AG20443 (cell line): ENCODE results near the gene ITGB2.

ENCODE experiments used
- DNase-seq: peaks from one replicate; pipeline ENCODE4 v3.0.0; 2012; ENCODE audit warnings: low spot score, mixed read lengths

ITGB2 gene

GRCh38 chr21:44920694-44921604, at the start of gene ITGB2:
Gene ITGB2 (minus strand): TSS chr21:44920899. CDS start chr21:44910782, 10,117 bp downstream.
- DNase-seq = no peak

GRCh38 chr21:44969931-44970755, 49.4 kb upstream of the ITGB2 start:
- DNase-seq = no peak

GRCh38 chr21:44969066-44969670, 48.5 kb upstream of the ITGB2 start:
- DNase-seq = no peak

- no peak for DNase-seq
Observed at GRCh38 chr21:44967082-44968047, 46.7 kb upstream of the ITGB2 start.

- DNase-seq = no peak
Observed at GRCh38 chr21:44966135-44967081, 45.7 kb upstream of the ITGB2 start.

GRCh38 chr21:44965251-44966022, 44.7 kb upstream of the ITGB2 start:
- DNase-seq = no peak

GRCh38 chr21:44964381-44964780, 43.7 kb upstream of the ITGB2 start:
- no peak for DNase-seq

- DNase-seq = peak; percentile 76
Observed at GRCh38 chr21:44962403-44962966, 41.8 kb upstream of the ITGB2 start.

- DNase-seq = no peak
Observed at GRCh38 chr21:44960141-44961092, 39.7 kb upstream of the ITGB2 start.

- no peak for DNase-seq
Observed at GRCh38 chr21:44959376-44960091, 38.8 kb upstream of the ITGB2 start.

GRCh38 chr21:44958471-44959191, 37.9 kb upstream of the ITGB2 start:
- peak; percentile 89 for DNase-seq

GRCh38 chr21:44957901-44958451, 37.3 kb upstream of the ITGB2 start:
- DNase-seq = no peak

GRCh38 chr21:44957047-44957831, 36.5 kb upstream of the ITGB2 start:
- DNase-seq = no peak

- no peak for DNase-seq
Observed at GRCh38 chr21:44956356-44957046, 35.8 kb upstream of the ITGB2 start.

- DNase-seq = no peak
Observed at GRCh38 chr21:44955798-44956175, 35.1 kb upstream of the ITGB2 start.
